Rectal smooth muscle tissue (tissue), 1 donor: Measurements from ENCODE around the gene MOV10L1.

Experiments
- H3K27ac ChIP-seq: one replicate; pipeline ENCODE4 v1.7.0; 2013; ENCODE audit warnings: low read depth, low read length, inconsistent platforms
- H3K27me3 ChIP-seq: one replicate; pipeline ENCODE4 v1.7.0; 2013; ENCODE audit warnings: low read length; ENCODE audit not compliant: control insufficient read depth, insufficient read depth
- H3K36me3 ChIP-seq: one replicate; pipeline ENCODE4 v1.7.0; 2013; ENCODE audit warnings: low read length; ENCODE audit not compliant: control insufficient read depth, insufficient read depth
- H3K4me1 ChIP-seq: one replicate; pipeline ENCODE4 v1.7.0; 2013; ENCODE audit warnings: low read length; ENCODE audit not compliant: control insufficient read depth, insufficient read depth
- H3K4me3 ChIP-seq: one replicate; pipeline ENCODE4 v1.7.0; 2013; ENCODE audit warnings: low read length
- H3K9ac ChIP-seq: one replicate; pipeline ENCODE4 v1.7.0; 2013; ENCODE audit warnings: low read length

The MOV10L1 gene

GRCh38 chr22:50089682-50090411 lies at the start of gene MOV10L1:
Gene MOV10L1 (plus strand): TSS chr22:50090006. CDS start chr22:50090089, 83 bp downstream.
- no peak within 1 kb of the TSS for H3K4me3 ChIP-seq
- no peak within 1 kb of the TSS for H3K9ac ChIP-seq
- H3K4me1 ChIP-seq, result no peaks in the 10 kb centered on the region
- H3K27ac ChIP-seq, result no peak within 1 kb of the TSS
- H3K27me3 ChIP-seq, result peaks cover 3% of the 10 kb centered on the region
- H3K36me3 ChIP-seq, result no peaks in the 10 kb centered on the region

GRCh38 chr22:50040717-50041116 lies 49.1 kb upstream of the MOV10L1 start:
- H3K4me1 ChIP-seq, result no peaks in the 10 kb centered on the region
- H3K9ac ChIP-seq, result no peak overlapping the region
- no peaks in the 10 kb centered on the region for H3K27me3 ChIP-seq
- no peak overlapping the region for H3K4me3 ChIP-seq
- no peaks in the 10 kb centered on the region for H3K36me3 ChIP-seq
- H3K27ac ChIP-seq, result no peak overlapping the region

GRCh38 chr22:50041361-50042065 lies 48.3 kb upstream of the MOV10L1 start:
- no peak overlapping the region for H3K27ac ChIP-seq
- H3K4me1 ChIP-seq, result no peaks in the 10 kb centered on the region
- H3K4me3 ChIP-seq, result no peak overlapping the region
- H3K9ac ChIP-seq, result no peak overlapping the region
- H3K27me3 ChIP-seq, result no peaks in the 10 kb centered on the region
- H3K36me3 ChIP-seq, result no peaks in the 10 kb centered on the region

DNA sequence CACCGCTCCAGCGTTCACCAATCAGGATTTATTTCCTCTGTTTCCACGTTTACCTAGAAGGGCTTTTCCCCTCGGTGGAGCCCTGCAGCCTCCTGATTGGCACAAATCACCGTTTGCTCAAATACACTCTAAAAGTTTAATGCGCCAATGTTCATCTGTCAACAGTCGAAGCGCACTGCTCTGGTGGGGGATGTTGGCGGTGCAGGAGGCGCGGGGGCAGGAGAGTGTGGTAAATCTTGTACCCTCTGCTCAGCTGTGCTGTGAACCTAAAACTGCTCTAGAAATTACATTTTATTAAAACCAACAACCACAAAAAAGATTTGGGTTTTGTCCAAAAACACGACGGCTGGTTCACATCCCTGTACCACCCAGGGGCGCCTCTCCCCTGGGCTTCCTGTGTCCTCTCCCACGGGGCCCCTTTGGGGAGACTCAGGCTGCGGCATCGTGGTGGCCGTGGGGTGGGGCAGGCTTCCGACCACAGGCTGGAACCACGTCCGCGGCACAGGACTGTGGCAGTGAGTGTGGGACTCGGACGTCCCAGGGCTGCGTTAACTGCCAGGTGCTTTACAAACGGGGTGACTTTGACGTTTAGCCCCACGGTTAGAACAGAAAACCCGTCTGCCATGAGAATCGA lies 45.2 kb upstream of the MOV10L1 start:
- Histone ChIP-seq H3K36me3 (no peaks in the 10 kb centered on the region), H3K4me3 (no peak overlapping the region), H3K9ac (no peak overlapping the region), H3K27me3 (no peaks in the 10 kb centered on the region), H3K4me1 (no peaks in the 10 kb centered on the region), H3K27ac (no peak overlapping the region)

- H3K4me3 ChIP-seq, result no peak overlapping the region
- H3K9ac ChIP-seq, result no peak overlapping the region
- H3K4me1 ChIP-seq, result no peaks in the 10 kb centered on the region
- no peak overlapping the region for H3K27ac ChIP-seq
- H3K36me3 ChIP-seq, result no peaks in the 10 kb centered on the region
- H3K27me3 ChIP-seq, result no peaks in the 10 kb centered on the region
Measured at GRCh38 chr22:50045211-50046018, 44.4 kb upstream of the MOV10L1 start.

DNA sequence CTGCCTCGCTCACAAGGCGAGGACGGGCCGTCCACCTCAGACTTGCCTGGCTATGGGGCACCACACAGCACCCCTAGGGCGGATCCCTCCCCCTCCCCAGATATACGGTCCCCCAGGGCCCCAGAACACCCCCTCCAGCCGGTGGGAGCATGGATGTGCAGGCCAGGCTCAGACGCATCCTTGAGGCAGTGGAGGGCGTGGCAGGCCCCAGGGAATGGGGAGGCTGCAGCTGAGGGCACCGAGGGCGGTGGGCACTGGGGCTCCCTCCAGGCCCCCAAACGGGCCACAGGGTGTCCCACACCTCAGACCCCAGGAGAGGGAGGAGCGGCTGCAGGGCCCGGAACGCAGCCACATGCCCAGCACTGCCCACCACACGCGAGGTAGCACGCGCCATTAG lies 43.8 kb upstream of the MOV10L1 start:
- no peaks in the 10 kb centered on the region for H3K27me3 ChIP-seq
- no peaks in the 10 kb centered on the region for H3K4me1 ChIP-seq
- H3K9ac ChIP-seq, result no peak overlapping the region
- no peak overlapping the region for H3K4me3 ChIP-seq
- H3K27ac ChIP-seq, result no peak overlapping the region
- no peaks in the 10 kb centered on the region for H3K36me3 ChIP-seq

GRCh38 chr22:50046481-50047245 lies 43.1 kb upstream of the MOV10L1 start:
- H3K9ac ChIP-seq, result no peak overlapping the region
- H3K27me3 ChIP-seq, result no peaks in the 10 kb centered on the region
- H3K4me1 ChIP-seq, result no peaks in the 10 kb centered on the region
- no peak overlapping the region for H3K4me3 ChIP-seq
- H3K27ac ChIP-seq, result no peak overlapping the region
- no peaks in the 10 kb centered on the region for H3K36me3 ChIP-seq

DNA sequence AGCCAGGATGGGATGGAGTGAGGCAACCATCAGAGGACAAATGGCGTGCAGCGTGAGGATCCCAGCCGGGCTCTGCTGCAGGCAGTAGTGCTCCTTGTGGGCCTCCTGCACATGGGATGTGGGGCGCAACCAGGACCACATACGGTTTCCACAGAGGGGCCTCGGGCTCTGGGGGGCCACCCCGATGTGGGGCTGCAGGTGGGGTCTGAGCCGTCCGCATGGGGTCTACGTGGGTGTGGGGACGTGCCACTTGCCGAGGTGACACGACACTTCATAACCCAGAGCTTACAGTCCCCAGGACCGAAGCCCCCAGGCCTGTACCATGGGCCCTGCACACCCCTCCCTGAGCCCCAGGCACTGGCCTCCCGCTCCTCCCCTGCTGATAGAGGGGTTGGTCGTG lies 42.5 kb upstream of the MOV10L1 start:
- Histone ChIP-seq H3K27ac (no peak overlapping the region), H3K36me3 (no peaks in the 10 kb centered on the region), H3K4me1 (no peaks in the 10 kb centered on the region), H3K27me3 (no peaks in the 10 kb centered on the region), H3K9ac (no peak overlapping the region), H3K4me3 (no peak overlapping the region)

- Histone ChIP-seq H3K36me3 (no peaks in the 10 kb centered on the region), H3K9ac (no peak overlapping the region), H3K4me3 (no peak overlapping the region), H3K4me1 (no peaks in the 10 kb centered on the region), H3K27me3 (no peaks in the 10 kb centered on the region), H3K27ac (no peak overlapping the region)
Measured at GRCh38 chr22:50048061-50048765, 41.6 kb upstream of the MOV10L1 start.

DNA sequence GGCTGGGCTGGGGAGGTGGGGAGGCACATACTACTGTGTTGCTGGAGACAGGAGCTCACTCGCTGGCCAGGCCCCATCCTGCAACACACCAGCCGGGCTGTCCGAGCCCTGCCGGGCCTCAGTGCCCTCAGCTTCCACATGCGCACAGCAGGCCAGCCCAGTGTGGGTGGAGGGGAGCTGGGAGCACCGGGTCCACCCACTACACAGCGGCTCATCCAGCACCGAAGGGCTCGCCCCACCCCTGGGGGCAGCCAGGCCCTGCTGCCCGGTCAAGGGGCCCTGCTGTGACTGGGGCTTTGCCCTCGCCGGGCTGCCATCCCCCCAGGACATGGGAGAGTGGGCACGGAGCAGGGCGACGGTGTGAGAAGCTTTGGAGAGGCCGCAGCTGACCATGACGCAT lies 41.0 kb upstream of the MOV10L1 start:
- no peak overlapping the region for H3K27ac ChIP-seq
- no peak overlapping the region for H3K9ac ChIP-seq
- H3K36me3 ChIP-seq, result no peaks in the 10 kb centered on the region
- no peak overlapping the region for H3K4me3 ChIP-seq
- H3K27me3 ChIP-seq, result no peaks in the 10 kb centered on the region
- H3K4me1 ChIP-seq, result no peaks in the 10 kb centered on the region
